Measurements from ENCODE around the gene LRRC4C.

The LRRC4C gene

GRCh38 chr11:41419901-41420300 lies 39.6 kb downstream of the LRRC4C start:
- no peak for FAIRE-seq

GRCh38 chr11:41414771-41415440 lies 44.5 kb downstream of the LRRC4C start:
- no peak for FAIRE-seq
- DNase-seq (ENCODE audit: insufficient read length, low spot score): no peak

More at GRCh38 chr11:41419901-41420300, 39.6 kb downstream of the LRRC4C start:
- DNase-seq (ENCODE audit: insufficient read length, low spot score): no peak

- no peak for FAIRE-seq
- no peak for DNase-seq (ENCODE audit: insufficient read length, low spot score)
Measured at GRCh38 chr11:41413843-41414242, 45.6 kb downstream of the LRRC4C start.

GRCh38 chr11:41405812-41406211 lies 53.6 kb downstream of the LRRC4C start:
- FAIRE-seq (no peak), DNase-seq (ENCODE audit: insufficient read length, low spot score) (no peak)

GRCh38 chr11:41404109-41404508 lies 55.3 kb downstream of the LRRC4C start:
- DNase-seq (ENCODE audit: insufficient read length, low spot score): no peak
- FAIRE-seq: no peak

- DNase-seq (ENCODE audit: insufficient read length, low spot score) (no peak), FAIRE-seq (no peak)
Measured at GRCh38 chr11:41403458-41403857, 56.0 kb downstream of the LRRC4C start.

- DNase-seq (ENCODE audit: insufficient read length, low spot score) (no peak), FAIRE-seq (no peak)
Measured at GRCh38 chr11:41400819-41401382, 58.6 kb downstream of the LRRC4C start.

GRCh38 chr11:41400124-41400523 lies 59.3 kb downstream of the LRRC4C start:
- no peak for FAIRE-seq
- no peak for DNase-seq (ENCODE audit: insufficient read length, low spot score)

- FAIRE-seq: no peak
Measured at GRCh38 chr11:41399323-41399722, 60.1 kb downstream of the LRRC4C start.

GRCh38 chr11:41398175-41398574 lies 61.3 kb downstream of the LRRC4C start:
- DNase-seq (ENCODE audit: insufficient read length, low spot score): no peak
- FAIRE-seq: no peak

More at GRCh38 chr11:41399323-41399722, 60.1 kb downstream of the LRRC4C start:
- no peak for DNase-seq (ENCODE audit: insufficient read length, low spot score)

- DNase-seq (ENCODE audit: insufficient read length, low spot score) (no peak), FAIRE-seq (no peak)
Measured at GRCh38 chr11:41394521-41395195, 64.8 kb downstream of the LRRC4C start.

GRCh38 chr11:41392596-41392995 lies 66.9 kb downstream of the LRRC4C start:
- no peak for DNase-seq (ENCODE audit: insufficient read length, low spot score)
- FAIRE-seq: no peak

GRCh38 chr11:41389623-41390130 lies 69.8 kb downstream of the LRRC4C start:
- DNase-seq (ENCODE audit: insufficient read length, low spot score) (no peak), FAIRE-seq (no peak)

- DNase-seq (ENCODE audit: insufficient read length, low spot score): no peak
- no peak for FAIRE-seq
Measured at GRCh38 chr11:41384329-41384728, 75.1 kb downstream of the LRRC4C start.

- no peak for FAIRE-seq
- DNase-seq (ENCODE audit: insufficient read length, low spot score): no peak
Measured at GRCh38 chr11:41383768-41384167, 75.7 kb downstream of the LRRC4C start.

- no peak for DNase-seq (ENCODE audit: insufficient read length, low spot score)
- no peak for FAIRE-seq
Measured at GRCh38 chr11:41382927-41383326, 76.5 kb downstream of the LRRC4C start.

- DNase-seq (ENCODE audit: insufficient read length, low spot score) (no peak), FAIRE-seq (no peak)
Measured at GRCh38 chr11:41379084-41379483, 80.4 kb downstream of the LRRC4C start.

GRCh38 chr11:41377709-41378394 lies 81.6 kb downstream of the LRRC4C start:
- FAIRE-seq (no peak), DNase-seq (ENCODE audit: insufficient read length, low spot score) (no peak)

GRCh38 chr11:41351825-41352224 lies 107.6 kb downstream of the LRRC4C start:
- no peak for FAIRE-seq
- DNase-seq (ENCODE audit: insufficient read length, low spot score): no peak

GRCh38 chr11:41346042-41346441 lies 113.4 kb downstream of the LRRC4C start:
- FAIRE-seq (no peak), DNase-seq (ENCODE audit: insufficient read length, low spot score) (no peak)
